Body of pancreas (tissue), 4 donors: Measurements from ENCODE around the gene TIAM1. TPM values are rescaled to one million over a fixed set of nuclear protein-coding genes. Genes with fewer than 3 reads are reported as not detected.

Experiments used
- ATAC-seq: fragments of 150-250 bp; one replicate; pipeline ENCODE4 v1.9.1; 2016
- DNase-seq, 4 donors: peaks; one replicate each; pipeline ENCODE4 v3.0.0-alpha.2; 2019
- H3K27ac ChIP-seq, 4 donors: fragments of 200-600 bp; sonication (generic); 1 replicate in 3 of 4; 2 replicates in 1 of 4; pipeline versions ENCODE4 v1.5.1 to v1.6.1; 2016 to 2019; ENCODE audit warnings: mild to moderate bottlenecking in 1 of 4, mixed read lengths in 1 of 4, moderate library complexity in 1 of 4
- H3K27me3 ChIP-seq, 2 donors: fragments of 200-600 bp; sonication (generic); one replicate each; pipeline ENCODE4 v1.6.0; 2016; ENCODE audit warnings: mild to moderate bottlenecking in 1 of 2
- H3K36me3 ChIP-seq, 2 donors: fragments of 200-600 bp; sonication (generic); replicated peaks in 1 of 2; 2 replicates each; pipeline ENCODE4 v1.5.1; 2016; ENCODE audit warnings: low read depth in 2 of 2; ENCODE audit not compliant: insufficient read depth in 1 of 2
- H3K4me1 ChIP-seq: fragments of 200-600 bp; sonication (generic); one replicate; pipeline ENCODE4 v1.6.0; 2016
- H3K4me3 ChIP-seq, 2 donors: fragments of 200-600 bp; sonication (generic); 1 replicate in 1 of 2; 2 replicates in 1 of 2; pipeline ENCODE4 v1.5.1; 2016 to 2019
- H3K9me3 ChIP-seq, 3 donors: fragments of 200-600 bp; sonication (generic); 1 replicate in 2 of 3; 2 replicates in 1 of 3; pipeline ENCODE4 v1.5.1; 2016
- CTCF ChIP-seq, 7 experiments: fragments of 450-650 bp in 4 of 7; fragments of 200-600 bp in 3 of 7; sonication (generic) in 3 of 7; IDR thresholded peaks; one replicate each; pipeline ENCODE4 v1.5.1; 2016 to 2019; ENCODE audit warnings: antibody characterized with exemption in 7 of 7
- POLR2A ChIP-seq, 3 donors: fragments of 450-650 bp; IDR thresholded peaks; one replicate each; pipeline ENCODE4 v1.6.1; 2016; ENCODE audit warnings: antibody characterized with exemption in 3 of 3, mild to moderate bottlenecking in 2 of 3
- WGBS, 2 donors: methylation state at CpG; one replicate each; pipeline ENCODE4 v1.1.5; 2017; 5-methylcytosine and 5-hydroxymethylcytosine counted together
- intact Hi-C: fragments of 100-400 bp; cut with DNase I; formaldehyde crosslinking; loops from one replicate; pipeline ENCODE4 v1.15.1; 2023
- total RNA-seq, 2 donors: library from RNA; depleted of rRNA; stranded (reverse); fragments of >200 nt; gene quantifications; one replicate each; pipeline ENCODE4 v1.1.0, GENCODE V29; 2016

The TIAM1 gene
- total RNA-seq, 2 donors from 2014 or later, result 3.6 to 8.8 TPM

- no peaks in the 10 kb centered on the region for H3K36me3 ChIP-seq
- intact Hi-C loops, result loop anchor here (5.0 to 10.0 kb wide), 2 partner anchors 383 to 410 kb away; no protein-coding TSS in a partner anchor
- no peak for DNase-seq
- H3K27me3 ChIP-seq, result no peaks in the 10 kb centered on the region
- WGBS, 2 donors, result 40 to 42% methylated on average over 5 of the region's 5 CpGs
- H3K27ac ChIP-seq, result no peak overlapping the region
- TF ChIP-seq CTCF (IDR thresholded peaks at IDR 0.05) (no peak), POLR2A (IDR thresholded peaks at IDR 0.05) (no peak)
- peaks cover 7% of the 10 kb centered on the region for H3K4me1 ChIP-seq
- no peak for ATAC-seq
- no peak overlapping the region for H3K4me3 ChIP-seq
- no peaks in the 10 kb centered on the region for H3K9me3 ChIP-seq
These were observed 149.4 kb downstream of the TIAM1 start for GRCh38 chr21:31194510-31195293.

GRCh38 chr21:31193761-31194160 is 150.3 kb downstream of the TIAM1 start:
- Histone ChIP-seq H3K9me3 (no peaks in the 10 kb centered on the region), H3K27ac (no peak overlapping the region), H3K36me3 (no peaks in the 10 kb centered on the region), H3K27me3 (no peaks in the 10 kb centered on the region), H3K4me3 (no peak overlapping the region), H3K4me1 (peaks cover 7% of the 10 kb centered on the region)
- intact Hi-C loops, result loop anchor here (10.0 kb wide), 1 partner anchor 411 kb away; no protein-coding TSS in a partner anchor
- ATAC-seq (no peak), DNase-seq (no peak)
- TF ChIP-seq CTCF (IDR thresholded peaks at IDR 0.05) (no peak), POLR2A (IDR thresholded peaks at IDR 0.05) (no peak)
- 88% methylated on average over 12 of the region's 12 CpGs for WGBS, 2 donors

GRCh38 chr21:31191553-31191952 is 152.5 kb downstream of the TIAM1 start:
- H3K9me3 ChIP-seq, result no peaks in the 10 kb centered on the region
- no peaks in the 10 kb centered on the region for H3K36me3 ChIP-seq
- 62 to 64% methylated on average over 3 of the region's 3 CpGs for WGBS, 2 donors
- TF ChIP-seq POLR2A (IDR thresholded peaks at IDR 0.05) (no peak), CTCF (IDR thresholded peaks at IDR 0.05) (no peak)
- no peak for DNase-seq
- no peak for ATAC-seq
- H3K27me3 ChIP-seq, result no peaks in the 10 kb centered on the region
- intact Hi-C loops, result loop anchor here (10.0 kb wide), 1 partner anchor 413 kb away; no protein-coding TSS in a partner anchor
- no peaks in the 10 kb centered on the region for H3K4me1 ChIP-seq
- no peak overlapping the region for H3K4me3 ChIP-seq
- no peak overlapping the region for H3K27ac ChIP-seq

GRCh38 chr21:31190516-31190915 is 153.5 kb downstream of the TIAM1 start:
- WGBS, 2 donors, result 61 to 68% methylated on average over 5 of the region's 5 CpGs
- no peak for ATAC-seq
- TF ChIP-seq CTCF (IDR thresholded peaks at IDR 0.05) (no peak), POLR2A (IDR thresholded peaks at IDR 0.05) (no peak)
- intact Hi-C loops, result loop anchor here (10.0 kb wide), 1 partner anchor 414 kb away; no protein-coding TSS in a partner anchor
- Histone ChIP-seq H3K27me3 (no peaks in the 10 kb centered on the region), H3K27ac (no peak overlapping the region), H3K4me1 (no peaks in the 10 kb centered on the region), H3K9me3 (no peaks in the 10 kb centered on the region), H3K36me3 (no peaks in the 10 kb centered on the region), H3K4me3 (no peak overlapping the region)
- DNase-seq, result no peak

GRCh38 chr21:31187499-31187898 is 156.6 kb downstream of the TIAM1 start:
- DNase-seq (no peak), ATAC-seq (no peak)
- Histone ChIP-seq H3K9me3 (no peaks in the 10 kb centered on the region), H3K27me3 (no peaks in the 10 kb centered on the region), H3K4me3 (no peak overlapping the region), H3K36me3 (no peaks in the 10 kb centered on the region), H3K4me1 (no peaks in the 10 kb centered on the region), H3K27ac (no peak overlapping the region)
- intact Hi-C loops, result no loop called here
- 71 to 77% methylated on average over 4 of the region's 4 CpGs for WGBS, 2 donors
- TF ChIP-seq CTCF (IDR thresholded peaks at IDR 0.05), result no peak
- TF ChIP-seq POLR2A (IDR thresholded peaks at IDR 0.05), result no peak
